WTC11 (cell line): ENCODE results near the gene AKT3. TPM values are rescaled to one million over a fixed set of nuclear protein-coding genes. Genes with fewer than 3 reads are reported as not detected.

ENCODE experiments used
- ATAC-seq: fragments of 200-7000 bp; cut with Tn5 transposase; 2 replicates; pipeline ENCODE4 v1.10.0; 2021; ENCODE audit warnings: mild to moderate bottlenecking, moderate library complexity
- CTCF ChIA-PET: fragments of 300-600 bp; sonication (Branson Sonifier 250); formaldehyde crosslinking; loops from one replicate; lab custom pipeline; 2021; ENCODE audit warnings: antibody characterized with exemption; lab: Charles Lee
- POLR2A ChIA-PET: fragments of 350-600 bp; sonication (Branson Sonifier 250); formaldehyde crosslinking; loops from one replicate; lab custom pipeline; 2021; ENCODE audit warnings: antibody characterized with exemption; lab: Charles Lee
- DNase-seq: peaks from one replicate; pipeline ENCODE4 v3.0.0; 2021; ENCODE audit warnings: low spot score
- H3K27ac Mint-ChIP-seq: 2 replicates; pipeline ENCODE4 v1.8.0; 2021; ENCODE audit warnings: mixed read lengths
- H3K27me3 Mint-ChIP-seq: 2 replicates; pipeline ENCODE4 v1.8.0; 2021; ENCODE audit warnings: low read depth, mild to moderate bottlenecking, moderate library complexity, mixed read lengths
- H3K36me3 Mint-ChIP-seq: 2 replicates; pipeline ENCODE4 v1.8.0; 2021; ENCODE audit warnings: mixed read lengths
- H3K4me1 Mint-ChIP-seq: 2 replicates; pipeline ENCODE4 v1.8.0; 2022; ENCODE audit warnings: mixed read lengths
- H3K4me3 Mint-ChIP-seq: 2 replicates; pipeline ENCODE4 v1.8.0; 2021; ENCODE audit warnings: mild to moderate bottlenecking, moderate library complexity, mixed read lengths
- H3K9me3 Mint-ChIP-seq: 2 replicates; pipeline ENCODE4 v1.8.0; 2021; ENCODE audit warnings: mixed read lengths
- ATF1 ChIP-seq: sonication (generic); formaldehyde crosslinking; IDR thresholded peaks from 2 replicates; pipeline ENCODE4 v1.8.1; 2023; ENCODE audit warnings: mild to moderate bottlenecking, moderate library complexity, missing genetic modification reagents
- KAT7 ChIP-seq: sonication (generic); formaldehyde crosslinking; IDR thresholded peaks from 2 replicates; pipeline ENCODE4 v1.8.1; 2023; ENCODE audit warnings: missing genetic modification reagents, mild to moderate bottlenecking, borderline replicate concordance
- MXD4 ChIP-seq: fragments of 250-450 bp; sonication (Bioruptor Pico); IDR thresholded peaks from 2 replicates; pipeline ENCODE4 v1.8.0; 2021; ENCODE audit warnings: mild to moderate bottlenecking, moderate library complexity, borderline replicate concordance
- MYBL2 ChIP-seq: sonication (generic); formaldehyde crosslinking; IDR thresholded peaks from 2 replicates; pipeline ENCODE4 v1.8.1; 2023; ENCODE audit warnings: mild to moderate bottlenecking, moderate library complexity, missing genetic modification reagents
- OVOL2 ChIP-seq: fragments of 250-450 bp; sonication (Bioruptor Pico); IDR thresholded peaks from 2 replicates; pipeline ENCODE4 v1.9.0; 2021; ENCODE audit warnings: mild to moderate bottlenecking, borderline replicate concordance
- RORB ChIP-seq: fragments of 250-450 bp; sonication (Bioruptor Pico); IDR thresholded peaks from 2 replicates; pipeline ENCODE4 v1.9.0; 2021; ENCODE audit warnings: mild to moderate bottlenecking
- TEAD4 ChIP-seq: sonication (generic); formaldehyde crosslinking; IDR thresholded peaks from 2 replicates; pipeline ENCODE4 v1.8.0; 2022; ENCODE audit warnings: mild to moderate bottlenecking, missing genetic modification reagents
- TP53 ChIP-seq: sonication (generic); formaldehyde crosslinking; IDR thresholded peaks from 2 replicates; pipeline ENCODE4 v1.8.1; 2023; ENCODE audit warnings: mild to moderate bottlenecking, missing genetic modification reagents
- ZNF138 ChIP-seq: sonication (generic); formaldehyde crosslinking; conservative IDR thresholded peaks from 2 replicates; pipeline ENCODE4 v1.8.1; 2022; ENCODE audit warnings: mild to moderate bottlenecking, moderate library complexity, missing genetic modification reagents
- ZNF671 ChIP-seq: fragments of 250-450 bp; sonication (Bioruptor Pico); IDR thresholded peaks from 2 replicates; pipeline ENCODE4 v1.8.0; 2021; ENCODE audit warnings: mild to moderate bottlenecking
- total RNA-seq: library from RNA; stranded (reverse); gene quantifications from 3 replicates; pipeline ENCODE4 v1.2.3, GENCODE V29; 2021
- TF ChIP-seq, protein P1 (sequence below): fragments of 250-450 bp; sonication (Bioruptor Pico); IDR thresholded peaks from 2 replicates; pipeline ENCODE4 v1.8.0; 2021; ENCODE audit warnings: mild to moderate bottlenecking
- TF ChIP-seq, protein P2 (sequence below): sonication (generic); formaldehyde crosslinking; IDR thresholded peaks from 2 replicates; pipeline ENCODE4 v1.8.0; 2023; ENCODE audit warnings: mild to moderate bottlenecking, missing genetic modification reagents
- TF ChIP-seq, protein P3 (sequence below): sonication (generic); formaldehyde crosslinking; conservative IDR thresholded peaks from 2 replicates; pipeline ENCODE4 v1.8.1; 2023; ENCODE audit warnings: mild to moderate bottlenecking, low read depth, missing genetic modification reagents, moderate library complexity
- TF ChIP-seq, protein P4 (sequence below): sonication (generic); formaldehyde crosslinking; IDR thresholded peaks from 2 replicates; pipeline ENCODE4 v1.8.0; 2022; ENCODE audit warnings: mild to moderate bottlenecking, missing genetic modification reagents
- TF ChIP-seq, protein P5 (sequence below): sonication (generic); formaldehyde crosslinking; IDR thresholded peaks from 2 replicates; pipeline ENCODE4 v1.8.1; 2023; ENCODE audit warnings: mild to moderate bottlenecking, missing genetic modification reagents
- TF ChIP-seq, protein P6 (sequence below): fragments of 250-450 bp; sonication (Bioruptor Pico); IDR thresholded peaks from 2 replicates; pipeline ENCODE4 v2.1.2; 2022; ENCODE audit warnings: mild to moderate bottlenecking, moderate library complexity
- TF ChIP-seq, protein P7 (sequence below): sonication (generic); formaldehyde crosslinking; IDR thresholded peaks from 2 replicates; pipeline ENCODE4 v1.8.1; 2023; ENCODE audit warnings: mild to moderate bottlenecking, missing genetic modification reagents

Gene AKT3
- total RNA-seq, 1 experiment from 2014 or later = 38.5 TPM

DNA sequence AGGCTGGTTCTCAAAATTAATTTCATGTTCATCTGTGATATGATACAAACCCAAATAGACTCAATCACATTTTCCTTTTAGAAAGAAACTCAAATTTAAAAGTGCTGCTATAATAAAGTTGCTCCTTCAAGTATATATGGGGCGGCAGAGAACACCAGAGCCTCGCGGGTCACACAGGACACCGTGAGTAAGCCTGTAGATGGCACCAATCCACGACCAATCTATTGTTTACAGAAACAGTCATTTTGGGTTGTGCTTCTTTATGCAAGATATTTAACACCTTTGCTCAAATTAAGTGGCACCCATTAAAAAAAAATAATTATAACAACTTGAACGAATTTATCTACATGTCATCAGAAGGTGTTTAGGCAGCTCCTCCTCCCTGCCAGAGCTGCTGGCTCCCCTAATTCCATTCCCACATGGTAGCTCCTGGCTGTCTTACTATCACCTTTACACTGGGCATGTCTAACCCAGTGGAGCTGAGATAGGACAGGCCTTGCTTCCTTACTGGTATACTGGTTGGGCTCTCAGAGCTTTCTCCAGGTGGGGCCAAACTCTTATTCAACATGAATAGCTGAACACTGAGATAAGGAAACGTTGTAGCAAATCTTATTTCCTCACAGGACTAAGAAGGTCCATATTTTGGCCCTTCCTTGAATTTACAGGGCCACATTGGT lies 307.2 kb downstream of the AKT3 start:
- DNase-seq (no peak), ATAC-seq (peak; percentile 70)
- H3K36me3 Mint-ChIP-seq = no peaks in the 10 kb centered on the region
- peaks cover 7% of the 10 kb centered on the region for H3K4me1 Mint-ChIP-seq
- POLR2A ChIA-PET = no interaction called here
- TF ChIP-seq TP53 (CRISPR knock-in tag) (no peak), MYBL2 (CRISPR knock-in tag) (no peak), MXD4 (CRISPR knock-in tag) (no peak)
- TF ChIP-seq, protein P1, sequence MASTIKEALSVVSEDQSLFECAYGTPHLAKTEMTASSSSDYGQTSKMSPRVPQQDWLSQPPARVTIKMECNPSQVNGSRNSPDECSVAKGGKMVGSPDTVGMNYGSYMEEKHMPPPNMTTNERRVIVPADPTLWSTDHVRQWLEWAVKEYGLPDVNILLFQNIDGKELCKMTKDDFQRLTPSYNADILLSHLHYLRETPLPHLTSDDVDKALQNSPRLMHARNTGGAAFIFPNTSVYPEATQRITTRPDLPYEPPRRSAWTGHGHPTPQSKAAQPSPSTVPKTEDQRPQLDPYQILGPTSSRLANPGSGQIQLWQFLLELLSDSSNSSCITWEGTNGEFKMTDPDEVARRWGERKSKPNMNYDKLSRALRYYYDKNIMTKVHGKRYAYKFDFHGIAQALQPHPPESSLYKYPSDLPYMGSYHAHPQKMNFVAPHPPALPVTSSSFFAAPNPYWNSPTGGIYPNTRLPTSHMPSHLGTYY = no peak
- TF ChIP-seq, protein P2, sequence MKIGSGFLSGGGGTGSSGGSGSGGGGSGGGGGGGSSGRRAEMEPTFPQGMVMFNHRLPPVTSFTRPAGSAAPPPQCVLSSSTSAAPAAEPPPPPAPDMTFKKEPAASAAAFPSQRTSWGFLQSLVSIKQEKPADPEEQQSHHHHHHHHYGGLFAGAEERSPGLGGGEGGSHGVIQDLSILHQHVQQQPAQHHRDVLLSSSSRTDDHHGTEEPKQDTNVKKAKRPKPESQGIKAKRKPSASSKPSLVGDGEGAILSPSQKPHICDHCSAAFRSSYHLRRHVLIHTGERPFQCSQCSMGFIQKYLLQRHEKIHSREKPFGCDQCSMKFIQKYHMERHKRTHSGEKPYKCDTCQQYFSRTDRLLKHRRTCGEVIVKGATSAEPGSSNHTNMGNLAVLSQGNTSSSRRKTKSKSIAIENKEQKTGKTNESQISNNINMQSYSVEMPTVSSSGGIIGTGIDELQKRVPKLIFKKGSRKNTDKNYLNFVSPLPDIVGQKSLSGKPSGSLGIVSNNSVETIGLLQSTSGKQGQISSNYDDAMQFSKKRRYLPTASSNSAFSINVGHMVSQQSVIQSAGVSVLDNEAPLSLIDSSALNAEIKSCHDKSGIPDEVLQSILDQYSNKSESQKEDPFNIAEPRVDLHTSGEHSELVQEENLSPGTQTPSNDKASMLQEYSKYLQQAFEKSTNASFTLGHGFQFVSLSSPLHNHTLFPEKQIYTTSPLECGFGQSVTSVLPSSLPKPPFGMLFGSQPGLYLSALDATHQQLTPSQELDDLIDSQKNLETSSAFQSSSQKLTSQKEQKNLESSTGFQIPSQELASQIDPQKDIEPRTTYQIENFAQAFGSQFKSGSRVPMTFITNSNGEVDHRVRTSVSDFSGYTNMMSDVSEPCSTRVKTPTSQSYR = no peak
- H3K27me3 Mint-ChIP-seq = no peaks in the 10 kb centered on the region
- CTCF ChIA-PET = interaction anchor here (0.7 to 1.0 kb wide), 2 partner anchors 15 to 61 kb away, joined by 3 read pairs; no protein-coding TSS in a partner anchor
- no peaks in the 10 kb centered on the region for H3K9me3 Mint-ChIP-seq
- H3K4me3 Mint-ChIP-seq = no peak overlapping the region
- no peak overlapping the region for H3K27ac Mint-ChIP-seq

DNA sequence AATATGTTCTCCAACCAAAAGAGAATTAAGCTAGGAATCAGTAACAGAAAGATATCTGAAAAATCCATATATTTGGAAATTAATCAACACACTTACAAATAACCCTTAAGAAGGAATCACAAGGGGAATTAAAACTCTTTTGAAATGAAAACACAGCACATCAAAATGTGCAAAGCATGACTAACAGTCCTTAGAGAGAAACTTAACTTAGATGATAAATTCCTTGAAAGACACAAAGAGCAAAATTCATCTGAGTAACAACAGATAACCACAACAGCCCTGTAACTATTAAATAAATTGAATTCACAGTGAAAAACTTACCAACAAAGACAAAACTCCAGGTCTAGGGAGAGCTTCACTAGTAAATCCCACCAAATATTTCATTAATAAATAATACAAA lies 310.4 kb downstream of the AKT3 start:
- H3K4me1 Mint-ChIP-seq = peaks cover 21% of the 10 kb centered on the region
- POLR2A ChIA-PET = no interaction called here
- no peak overlapping the region for H3K4me3 Mint-ChIP-seq
- H3K27ac Mint-ChIP-seq = no peak overlapping the region
- no peak for DNase-seq
- no peak for ATAC-seq
- TF ChIP-seq OVOL2 (CRISPR knock-in tag) = no peak
- no peak for TF ChIP-seq TEAD4 (CRISPR knock-in tag)
- TF ChIP-seq, protein P2 = no peak
- TF ChIP-seq ZNF671 = no peak
- no peak for TF ChIP-seq ZNF138
- TF ChIP-seq, protein P3, sequence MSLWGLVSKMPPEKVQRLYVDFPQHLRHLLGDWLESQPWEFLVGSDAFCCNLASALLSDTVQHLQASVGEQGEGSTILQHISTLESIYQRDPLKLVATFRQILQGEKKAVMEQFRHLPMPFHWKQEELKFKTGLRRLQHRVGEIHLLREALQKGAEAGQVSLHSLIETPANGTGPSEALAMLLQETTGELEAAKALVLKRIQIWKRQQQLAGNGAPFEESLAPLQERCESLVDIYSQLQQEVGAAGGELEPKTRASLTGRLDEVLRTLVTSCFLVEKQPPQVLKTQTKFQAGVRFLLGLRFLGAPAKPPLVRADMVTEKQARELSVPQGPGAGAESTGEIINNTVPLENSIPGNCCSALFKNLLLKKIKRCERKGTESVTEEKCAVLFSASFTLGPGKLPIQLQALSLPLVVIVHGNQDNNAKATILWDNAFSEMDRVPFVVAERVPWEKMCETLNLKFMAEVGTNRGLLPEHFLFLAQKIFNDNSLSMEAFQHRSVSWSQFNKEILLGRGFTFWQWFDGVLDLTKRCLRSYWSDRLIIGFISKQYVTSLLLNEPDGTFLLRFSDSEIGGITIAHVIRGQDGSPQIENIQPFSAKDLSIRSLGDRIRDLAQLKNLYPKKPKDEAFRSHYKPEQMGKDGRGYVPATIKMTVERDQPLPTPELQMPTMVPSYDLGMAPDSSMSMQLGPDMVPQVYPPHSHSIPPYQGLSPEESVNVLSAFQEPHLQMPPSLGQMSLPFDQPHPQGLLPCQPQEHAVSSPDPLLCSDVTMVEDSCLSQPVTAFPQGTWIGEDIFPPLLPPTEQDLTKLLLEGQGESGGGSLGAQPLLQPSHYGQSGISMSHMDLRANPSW (CRISPR knock-in tag) = no peak
- no peak for TF ChIP-seq ATF1 (CRISPR knock-in tag)
- no peak for TF ChIP-seq RORB
- TF ChIP-seq KAT7 (CRISPR knock-in tag) = no peak
- TF ChIP-seq, protein P4, sequence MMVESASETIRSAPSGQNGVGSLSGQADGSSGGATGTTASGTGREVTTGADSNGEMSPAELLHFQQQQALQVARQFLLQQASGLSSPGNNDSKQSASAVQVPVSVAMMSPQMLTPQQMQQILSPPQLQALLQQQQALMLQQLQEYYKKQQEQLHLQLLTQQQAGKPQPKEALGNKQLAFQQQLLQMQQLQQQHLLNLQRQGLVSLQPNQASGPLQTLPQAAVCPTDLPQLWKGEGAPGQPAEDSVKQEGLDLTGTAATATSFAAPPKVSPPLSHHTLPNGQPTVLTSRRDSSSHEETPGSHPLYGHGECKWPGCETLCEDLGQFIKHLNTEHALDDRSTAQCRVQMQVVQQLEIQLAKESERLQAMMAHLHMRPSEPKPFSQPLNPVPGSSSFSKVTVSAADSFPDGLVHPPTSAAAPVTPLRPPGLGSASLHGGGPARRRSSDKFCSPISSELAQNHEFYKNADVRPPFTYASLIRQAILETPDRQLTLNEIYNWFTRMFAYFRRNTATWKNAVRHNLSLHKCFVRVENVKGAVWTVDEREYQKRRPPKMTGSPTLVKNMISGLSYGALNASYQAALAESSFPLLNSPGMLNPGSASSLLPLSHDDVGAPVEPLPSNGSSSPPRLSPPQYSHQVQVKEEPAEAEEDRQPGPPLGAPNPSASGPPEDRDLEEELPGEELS (CRISPR knock-in tag) = no peak
- TF ChIP-seq, protein P5, sequence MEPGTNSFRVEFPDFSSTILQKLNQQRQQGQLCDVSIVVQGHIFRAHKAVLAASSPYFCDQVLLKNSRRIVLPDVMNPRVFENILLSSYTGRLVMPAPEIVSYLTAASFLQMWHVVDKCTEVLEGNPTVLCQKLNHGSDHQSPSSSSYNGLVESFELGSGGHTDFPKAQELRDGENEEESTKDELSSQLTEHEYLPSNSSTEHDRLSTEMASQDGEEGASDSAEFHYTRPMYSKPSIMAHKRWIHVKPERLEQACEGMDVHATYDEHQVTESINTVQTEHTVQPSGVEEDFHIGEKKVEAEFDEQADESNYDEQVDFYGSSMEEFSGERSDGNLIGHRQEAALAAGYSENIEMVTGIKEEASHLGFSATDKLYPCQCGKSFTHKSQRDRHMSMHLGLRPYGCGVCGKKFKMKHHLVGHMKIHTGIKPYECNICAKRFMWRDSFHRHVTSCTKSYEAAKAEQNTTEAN (CRISPR knock-in tag) = no peak
- TF ChIP-seq, protein P6, sequence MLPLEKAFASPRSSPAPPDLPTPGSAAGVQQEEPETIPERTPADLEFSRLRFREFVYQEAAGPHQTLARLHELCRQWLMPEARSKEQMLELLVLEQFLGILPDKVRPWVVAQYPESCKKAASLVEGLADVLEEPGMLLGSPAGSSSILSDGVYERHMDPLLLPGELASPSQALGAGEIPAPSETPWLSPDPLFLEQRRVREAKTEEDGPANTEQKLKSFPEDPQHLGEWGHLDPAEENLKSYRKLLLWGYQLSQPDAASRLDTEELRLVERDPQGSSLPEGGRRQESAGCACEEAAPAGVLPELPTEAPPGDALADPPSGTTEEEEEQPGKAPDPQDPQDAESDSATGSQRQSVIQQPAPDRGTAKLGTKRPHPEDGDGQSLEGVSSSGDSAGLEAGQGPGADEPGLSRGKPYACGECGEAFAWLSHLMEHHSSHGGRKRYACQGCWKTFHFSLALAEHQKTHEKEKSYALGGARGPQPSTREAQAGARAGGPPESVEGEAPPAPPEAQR (CRISPR knock-in tag) = no peak
- TF ChIP-seq, protein P7, sequence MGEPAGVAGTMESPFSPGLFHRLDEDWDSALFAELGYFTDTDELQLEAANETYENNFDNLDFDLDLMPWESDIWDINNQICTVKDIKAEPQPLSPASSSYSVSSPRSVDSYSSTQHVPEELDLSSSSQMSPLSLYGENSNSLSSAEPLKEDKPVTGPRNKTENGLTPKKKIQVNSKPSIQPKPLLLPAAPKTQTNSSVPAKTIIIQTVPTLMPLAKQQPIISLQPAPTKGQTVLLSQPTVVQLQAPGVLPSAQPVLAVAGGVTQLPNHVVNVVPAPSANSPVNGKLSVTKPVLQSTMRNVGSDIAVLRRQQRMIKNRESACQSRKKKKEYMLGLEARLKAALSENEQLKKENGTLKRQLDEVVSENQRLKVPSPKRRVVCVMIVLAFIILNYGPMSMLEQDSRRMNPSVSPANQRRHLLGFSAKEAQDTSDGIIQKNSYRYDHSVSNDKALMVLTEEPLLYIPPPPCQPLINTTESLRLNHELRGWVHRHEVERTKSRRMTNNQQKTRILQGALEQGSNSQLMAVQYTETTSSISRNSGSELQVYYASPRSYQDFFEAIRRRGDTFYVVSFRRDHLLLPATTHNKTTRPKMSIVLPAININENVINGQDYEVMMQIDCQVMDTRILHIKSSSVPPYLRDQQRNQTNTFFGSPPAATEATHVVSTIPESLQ (CRISPR knock-in tag) = no peak
- no peak for TF ChIP-seq MYBL2 (CRISPR knock-in tag)
- H3K36me3 Mint-ChIP-seq = no peaks in the 10 kb centered on the region
- CTCF ChIA-PET = no interaction called here
- no peaks in the 10 kb centered on the region for H3K9me3 Mint-ChIP-seq
- no peaks in the 10 kb centered on the region for H3K27me3 Mint-ChIP-seq
